Germinal center (tissue), 1 donor: ENCODE data around the gene TPPP.
"Not testable (repeated sequence)": the region's sequence is repeated elsewhere in the genome, so short reads cannot be mapped to it uniquely, and the experiment has no call there.

Source experiments
- DNase-seq: peaks from one replicate; pipeline ENCODE4 v3.0.0; 2012; ENCODE audit warnings: mixed read lengths, low spot score

Gene TPPP

DNA sequence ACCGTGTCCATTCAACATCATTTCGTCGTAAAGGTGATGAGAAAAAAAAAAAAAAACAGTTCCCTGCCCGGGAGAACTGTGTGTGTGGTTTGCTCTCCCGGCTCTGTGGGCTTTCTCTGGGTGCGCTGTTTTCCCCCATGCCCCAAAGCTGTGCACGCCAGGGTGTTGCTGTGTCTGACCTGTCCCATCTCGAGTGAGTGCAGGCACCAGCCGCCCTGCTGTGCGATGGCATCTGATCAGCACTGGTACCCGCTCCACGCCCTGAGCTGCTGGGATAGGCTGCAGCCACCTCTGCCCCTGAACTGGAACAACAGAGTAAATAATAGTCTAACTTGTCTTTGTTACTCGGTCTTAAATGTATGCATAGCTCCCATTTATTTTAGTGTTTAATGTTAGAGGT lies 47.7 kb downstream of the TPPP start:
- no peak for DNase-seq

DNA sequence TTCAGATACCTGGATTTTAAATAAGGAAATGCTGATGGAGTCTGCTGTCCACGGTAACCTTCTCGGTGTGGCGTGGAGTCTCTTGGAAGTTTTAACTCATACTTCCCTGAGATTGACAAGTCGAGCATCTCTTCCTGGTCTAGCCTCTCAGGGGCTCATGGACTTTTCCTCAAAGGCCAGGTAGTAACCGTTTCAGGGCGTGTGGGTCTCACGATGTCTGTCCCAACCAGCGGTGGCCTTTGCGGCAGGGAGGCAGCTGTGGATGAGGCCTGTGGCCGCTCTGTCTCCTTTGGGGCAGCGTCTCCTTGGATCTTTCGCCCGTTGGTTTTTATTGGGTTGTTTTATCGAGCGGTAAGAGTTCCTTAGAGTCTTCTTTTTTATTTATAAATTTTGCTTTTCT lies 48.2 kb downstream of the TPPP start:
- DNase-seq = no peak

- no peak for DNase-seq
Observed at GRCh38 chr5:644509-644908, 48.6 kb downstream of the TPPP start.

- DNase-seq = peak; percentile 38
Observed at GRCh38 chr5:643811-644271, 49.3 kb downstream of the TPPP start.

GRCh38 chr5:643351-643801 lies 49.8 kb downstream of the TPPP start:
- DNase-seq = peak; percentile 78

DNA sequence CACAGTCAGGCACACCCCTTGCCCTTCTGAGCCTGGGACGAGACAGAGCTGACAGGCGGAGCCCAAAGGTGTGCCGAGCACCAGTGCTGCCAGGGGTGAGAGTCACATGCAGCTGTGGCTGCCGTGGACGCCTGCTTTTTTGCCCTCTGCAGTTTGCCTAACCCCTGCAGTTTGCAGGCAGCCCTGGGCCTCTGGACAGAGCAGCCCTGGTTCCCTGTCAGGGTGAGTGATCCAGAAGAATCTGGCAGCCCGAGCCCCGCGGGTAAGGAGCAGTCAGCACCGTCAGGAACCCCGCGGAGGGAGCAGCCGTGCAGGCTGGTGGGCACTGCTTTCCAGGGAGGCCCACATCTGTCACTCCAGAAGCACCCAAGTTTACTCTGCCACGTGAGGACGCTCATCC lies 50.7 kb downstream of the TPPP start:
- no peak for DNase-seq

DNA sequence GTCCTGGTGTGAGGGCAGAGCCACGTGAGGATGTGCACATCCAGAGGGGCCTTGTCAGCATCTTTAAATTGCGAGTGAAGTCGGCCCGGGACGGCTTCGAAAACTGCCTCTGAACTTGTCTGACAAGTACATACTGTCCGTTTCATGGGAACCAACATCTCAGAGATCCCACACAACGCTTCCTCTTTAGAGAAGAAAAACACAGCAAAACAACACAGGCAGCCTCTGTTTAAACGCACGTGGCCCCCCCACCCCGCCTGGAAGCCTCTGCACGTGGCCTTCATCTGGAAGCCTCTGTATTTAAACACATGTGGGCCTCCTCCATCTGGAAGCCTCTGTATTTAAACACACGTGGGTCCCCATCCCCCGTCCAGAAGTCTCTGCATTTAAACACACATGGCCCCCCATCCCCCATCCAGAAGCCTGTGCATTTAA lies 51.8 kb downstream of the TPPP start:
- DNase-seq = no peak

DNA sequence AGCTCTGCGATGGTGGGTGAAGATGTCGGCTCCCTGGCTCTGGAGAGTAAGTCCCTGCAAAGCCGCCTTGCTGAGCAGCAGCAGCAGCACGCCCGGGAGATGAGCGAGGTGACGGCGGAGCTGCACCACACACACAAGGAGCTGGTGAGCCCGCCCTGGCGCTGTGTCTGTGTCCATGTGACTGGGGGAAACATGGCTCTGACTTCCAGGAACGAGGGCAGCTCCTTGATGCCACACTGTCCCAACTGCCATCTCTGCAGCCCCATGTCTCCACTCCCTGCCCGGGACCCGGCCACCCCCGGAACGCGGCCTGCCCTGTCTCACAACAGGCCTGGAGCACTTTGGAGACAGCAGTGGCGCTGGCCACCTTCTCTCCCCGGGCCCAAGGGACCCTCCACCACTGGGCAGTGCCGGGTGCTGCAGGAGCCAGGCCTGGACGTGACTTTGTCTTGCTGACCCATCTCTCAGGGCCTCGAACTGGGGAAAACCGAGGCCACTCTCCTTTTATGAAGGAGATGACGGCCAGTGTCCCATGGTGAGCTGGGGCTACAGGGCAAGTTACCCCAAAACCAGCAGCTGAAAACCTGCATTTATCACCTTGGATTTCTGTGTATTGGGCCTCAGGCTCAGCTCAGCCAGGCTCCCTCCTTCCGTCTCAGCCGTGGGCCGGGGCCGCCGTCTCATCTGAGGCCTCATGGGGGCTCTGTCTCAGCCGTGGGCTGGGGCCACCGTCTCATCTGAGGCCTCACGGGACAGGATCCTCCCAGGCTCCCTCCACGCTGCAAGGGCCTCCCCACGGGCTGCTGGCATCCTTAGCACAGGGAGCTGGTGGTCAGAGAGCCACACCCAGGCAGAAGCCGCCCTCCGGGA lies 52.5 kb downstream of the TPPP start:
- no peak for DNase-seq

DNA sequence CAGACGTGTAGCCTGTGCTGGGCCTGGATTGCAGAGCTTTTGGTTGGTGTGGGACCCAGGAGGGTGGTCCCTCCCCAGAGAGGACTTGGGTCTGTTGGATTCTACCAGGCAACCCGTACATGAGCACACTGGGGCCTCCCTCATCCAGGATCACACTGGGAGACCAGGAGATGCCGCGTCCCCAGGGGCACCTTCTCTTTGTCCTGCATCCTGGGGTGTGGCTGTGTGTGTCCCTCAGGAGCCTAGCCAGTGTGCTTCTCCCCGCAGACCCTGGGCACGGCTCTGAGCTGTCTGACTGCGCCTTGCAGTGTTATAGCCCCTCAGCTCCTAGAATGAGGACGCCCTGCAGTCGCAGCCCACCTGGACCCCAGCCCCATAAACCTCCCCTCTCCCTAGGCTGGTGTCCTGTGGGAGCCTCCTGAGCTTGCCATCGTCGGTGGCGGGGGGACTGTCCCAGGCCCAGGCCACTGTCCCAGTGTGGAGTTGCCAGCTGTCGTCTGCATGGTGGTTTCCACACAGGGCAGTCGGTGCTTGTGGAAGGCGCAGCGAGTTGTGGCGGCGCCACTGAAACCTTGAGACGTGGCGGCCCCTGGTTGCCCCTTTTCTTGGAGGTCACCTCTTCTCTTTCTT lies 53.5 kb downstream of the TPPP start:
- no peak for DNase-seq

GRCh38 chr5:639253-639530 lies 54.0 kb downstream of the TPPP start:
- no peak for DNase-seq

DNA sequence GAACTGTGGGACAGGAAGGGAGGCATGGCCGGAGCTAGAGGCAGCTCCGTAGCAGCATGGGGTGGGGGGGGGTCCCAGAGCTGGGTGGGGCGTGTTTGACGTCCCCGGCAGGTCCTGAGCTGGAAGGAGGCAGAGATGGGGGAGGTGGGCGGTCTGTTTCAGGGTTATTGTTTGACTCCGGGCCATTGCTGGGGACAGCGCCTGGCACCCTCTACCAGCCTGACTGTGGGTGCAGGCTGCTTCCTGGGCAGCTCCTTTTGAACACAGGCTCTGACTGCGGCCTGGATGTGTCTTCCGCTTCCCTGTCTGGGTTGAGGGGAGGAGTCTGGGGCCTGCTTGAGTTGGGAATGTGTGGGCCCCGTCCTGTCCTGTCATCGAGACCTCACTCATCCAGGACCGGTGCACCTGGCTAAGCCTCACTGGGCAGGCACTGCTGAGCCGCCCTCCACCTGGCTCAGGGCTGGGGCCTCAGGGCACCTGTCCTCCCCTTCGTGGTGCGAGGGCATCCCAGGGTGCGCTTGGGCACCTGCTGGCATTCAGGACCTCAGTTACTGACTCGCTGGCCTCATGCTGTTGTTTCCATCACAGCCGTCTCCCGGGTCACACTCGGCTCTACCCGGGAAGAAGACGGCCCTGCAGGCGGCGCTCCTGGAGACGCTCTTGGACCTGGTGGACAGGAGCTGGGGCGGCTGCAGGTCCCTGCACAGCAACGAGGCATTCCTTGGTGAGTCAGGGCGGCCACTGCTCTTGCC lies 54.5 kb downstream of the TPPP start:
- DNase-seq = no peak

DNA sequence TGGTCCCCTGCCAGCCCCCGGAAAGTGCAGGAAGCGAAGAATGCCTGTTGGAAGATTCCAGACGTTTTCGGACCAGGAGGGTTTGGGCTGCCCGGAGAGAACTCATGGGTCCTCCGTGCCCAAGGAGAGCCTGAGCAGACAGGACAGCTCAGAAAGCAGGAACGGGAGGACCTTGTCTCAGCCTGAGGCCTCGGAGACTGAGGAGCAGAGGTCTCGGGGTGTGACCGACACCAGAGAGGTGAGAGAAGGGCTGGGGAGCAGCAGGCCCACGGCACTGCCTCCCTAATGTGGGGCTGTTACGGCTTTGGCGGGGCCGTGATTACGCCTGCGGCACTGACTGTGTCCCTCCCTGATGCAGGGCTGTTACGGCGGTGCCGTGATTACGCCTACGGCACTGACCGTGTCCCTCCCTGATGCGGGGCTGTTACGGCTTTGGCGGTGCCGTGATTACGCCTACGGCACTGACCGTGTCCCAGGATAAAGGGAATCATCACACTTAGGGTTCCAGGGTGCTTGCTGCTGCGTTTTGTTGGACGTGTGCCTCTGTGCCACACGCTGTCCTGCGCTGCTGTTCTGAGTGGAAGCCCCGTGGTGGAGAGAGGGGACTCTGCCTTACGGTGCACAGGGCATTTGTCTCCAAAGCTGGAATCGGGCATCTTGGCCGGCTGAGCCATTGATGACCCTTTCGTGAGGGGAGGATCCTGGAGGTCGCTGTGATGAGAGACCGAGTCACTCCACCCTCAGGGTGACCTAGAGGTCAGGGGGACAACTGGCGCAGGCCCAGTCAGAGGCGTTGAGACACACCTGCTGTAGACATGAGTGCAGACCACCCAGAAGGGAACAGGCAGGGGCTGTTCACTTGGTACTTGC lies 55.3 kb downstream of the TPPP start:
- no peak for DNase-seq

- no peak for DNase-seq
Observed at GRCh38 chr5:636951-637350, 56.2 kb downstream of the TPPP start.

GRCh38 chr5:635306-636055 lies 57.7 kb downstream of the TPPP start:
- DNase-seq = no peak

DNA sequence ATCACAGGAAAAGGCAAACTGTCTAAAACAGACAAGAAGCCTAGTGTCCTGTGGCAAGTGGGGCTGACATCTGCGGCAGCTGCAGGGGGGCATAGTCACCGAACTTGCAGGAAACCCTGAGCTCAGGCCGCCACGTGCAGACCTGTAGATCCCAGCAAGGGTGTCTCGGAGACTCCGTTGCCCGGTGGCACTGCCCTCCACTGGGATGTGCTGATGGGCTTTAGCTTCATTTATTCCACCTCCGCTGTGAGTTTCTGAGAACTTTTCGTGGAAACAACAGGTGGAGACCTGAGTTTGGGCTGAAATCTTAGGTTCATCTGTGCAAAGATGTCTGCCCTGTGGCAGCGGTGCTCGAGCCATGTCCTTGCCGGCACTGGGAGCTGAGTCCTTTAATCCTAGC lies 59.0 kb downstream of the TPPP start:
- no peak for DNase-seq

DNA sequence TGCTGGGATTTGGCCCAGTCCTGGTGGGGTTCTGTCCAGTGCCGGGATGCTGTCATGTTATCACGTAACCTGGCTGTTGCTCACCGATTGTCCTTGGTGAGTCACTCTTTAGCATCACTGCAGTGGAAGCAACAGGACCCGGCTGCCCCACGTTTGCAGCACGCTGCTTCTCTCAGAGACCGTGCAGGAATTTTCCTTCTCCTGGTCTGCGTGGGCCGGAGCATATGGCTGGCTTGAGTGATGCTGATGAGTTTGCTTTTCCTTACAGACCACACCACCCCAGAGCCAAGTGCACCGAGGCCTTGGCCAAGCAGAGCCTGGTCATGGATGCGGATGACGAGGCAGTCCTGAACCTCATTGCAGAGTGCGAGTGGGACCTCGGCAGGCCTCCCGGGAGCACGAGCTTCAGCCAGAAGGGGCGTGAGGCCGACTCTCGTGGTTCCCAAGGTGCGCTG lies 59.6 kb downstream of the TPPP start:
- DNase-seq = no peak

- not testable (repeated sequence) for DNase-seq
Observed at GRCh38 chr5:628351-629205, 64.6 kb downstream of the TPPP start.

GRCh38 chr5:627840-628239 lies 65.3 kb downstream of the TPPP start:
- no peak for DNase-seq

- DNase-seq = no peak
Observed at GRCh38 chr5:626850-627249, 66.3 kb downstream of the TPPP start.

DNA sequence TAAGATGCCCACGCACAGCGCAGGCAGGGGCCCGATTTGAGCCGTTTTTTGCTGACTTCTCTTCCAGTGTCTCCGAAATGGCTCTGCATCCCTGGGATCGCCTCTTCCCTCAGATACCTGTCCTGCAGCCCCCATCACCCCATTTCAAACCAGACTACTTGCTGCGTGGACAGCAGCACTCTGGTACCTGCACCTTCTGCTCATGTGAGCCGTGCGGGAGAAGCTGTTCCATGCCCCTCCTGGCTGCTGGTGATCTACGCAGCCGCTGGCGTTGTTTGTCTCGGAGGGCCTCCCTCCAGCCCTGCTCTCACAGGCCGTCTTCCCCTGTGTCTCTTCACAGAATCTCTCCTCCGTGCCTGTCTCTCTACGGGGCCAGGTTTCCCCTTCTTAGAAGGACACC lies 67.6 kb downstream of the TPPP start:
- DNase-seq = no peak
